Stimulated activated CD4-positive, alpha-beta T cell treated with anti-CD3 and anti-CD28 coated beads, Interleukin-1b, Interleukin-23, amount 100 ng/mL, for 48 hours (primary cell): ENCODE data around the gene PTPN4.

Experiments used
- DNase-seq: peaks from one replicate; pipeline ENCODE4 v3.0.0-alpha.2; 2020

The PTPN4 gene, protein sequence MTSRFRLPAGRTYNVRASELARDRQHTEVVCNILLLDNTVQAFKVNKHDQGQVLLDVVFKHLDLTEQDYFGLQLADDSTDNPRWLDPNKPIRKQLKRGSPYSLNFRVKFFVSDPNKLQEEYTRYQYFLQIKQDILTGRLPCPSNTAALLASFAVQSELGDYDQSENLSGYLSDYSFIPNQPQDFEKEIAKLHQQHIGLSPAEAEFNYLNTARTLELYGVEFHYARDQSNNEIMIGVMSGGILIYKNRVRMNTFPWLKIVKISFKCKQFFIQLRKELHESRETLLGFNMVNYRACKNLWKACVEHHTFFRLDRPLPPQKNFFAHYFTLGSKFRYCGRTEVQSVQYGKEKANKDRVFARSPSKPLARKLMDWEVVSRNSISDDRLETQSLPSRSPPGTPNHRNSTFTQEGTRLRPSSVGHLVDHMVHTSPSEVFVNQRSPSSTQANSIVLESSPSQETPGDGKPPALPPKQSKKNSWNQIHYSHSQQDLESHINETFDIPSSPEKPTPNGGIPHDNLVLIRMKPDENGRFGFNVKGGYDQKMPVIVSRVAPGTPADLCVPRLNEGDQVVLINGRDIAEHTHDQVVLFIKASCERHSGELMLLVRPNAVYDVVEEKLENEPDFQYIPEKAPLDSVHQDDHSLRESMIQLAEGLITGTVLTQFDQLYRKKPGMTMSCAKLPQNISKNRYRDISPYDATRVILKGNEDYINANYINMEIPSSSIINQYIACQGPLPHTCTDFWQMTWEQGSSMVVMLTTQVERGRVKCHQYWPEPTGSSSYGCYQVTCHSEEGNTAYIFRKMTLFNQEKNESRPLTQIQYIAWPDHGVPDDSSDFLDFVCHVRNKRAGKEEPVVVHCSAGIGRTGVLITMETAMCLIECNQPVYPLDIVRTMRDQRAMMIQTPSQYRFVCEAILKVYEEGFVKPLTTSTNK

GRCh38 chr2:119759451-119760236 is at the start of gene PTPN4:
Gene PTPN4, plus strand, starts transcription at chr2:119759922. Its CDS starts 49,932 bp downstream, at chr2:119809854.
- DNase-seq, result peak; percentile 97

DNA sequence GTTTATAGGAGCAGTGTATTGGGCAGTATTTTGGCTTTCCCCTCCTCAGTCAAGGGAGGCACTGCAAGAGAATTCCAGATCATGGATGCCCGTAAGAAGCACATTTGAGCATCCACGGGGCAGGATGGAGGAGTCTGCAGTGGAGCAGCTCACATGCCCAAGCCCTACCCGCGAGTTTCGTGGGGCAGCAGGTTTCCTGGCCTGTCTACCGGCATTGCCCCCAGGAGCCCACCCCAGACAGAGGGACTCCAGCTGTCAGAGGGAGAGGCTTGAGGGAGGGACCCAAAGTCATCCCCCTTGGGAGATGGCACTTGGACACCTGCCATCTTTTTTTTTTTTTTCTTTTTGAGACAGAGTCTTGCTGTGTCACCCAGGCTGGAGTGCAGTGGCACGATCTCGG is 49.4 kb upstream of the PTPN4 start:
- DNase-seq, result no peak

- no peak for DNase-seq
Measured at GRCh38 chr2:119711352-119711751, 48.4 kb upstream of the PTPN4 start.

DNA sequence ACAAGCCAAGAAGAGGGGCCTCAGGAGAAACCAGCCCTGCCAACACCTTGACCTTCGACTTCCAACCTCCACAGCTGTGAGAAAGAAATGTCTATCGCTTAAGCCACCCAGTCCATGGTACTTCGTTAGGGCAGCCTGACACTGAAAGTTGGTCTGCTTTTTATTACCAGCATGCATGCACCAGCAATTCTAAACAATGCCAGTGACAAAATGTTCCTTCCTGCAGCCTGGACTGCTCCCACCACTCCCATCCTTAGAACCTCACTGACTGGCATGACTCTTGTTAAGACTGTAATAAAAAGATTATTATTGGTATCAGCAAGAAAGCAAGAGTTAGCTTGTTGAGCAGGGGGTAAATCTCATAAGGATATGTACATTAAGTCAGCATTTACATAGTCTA is 47.2 kb upstream of the PTPN4 start:
- no peak for DNase-seq

DNA sequence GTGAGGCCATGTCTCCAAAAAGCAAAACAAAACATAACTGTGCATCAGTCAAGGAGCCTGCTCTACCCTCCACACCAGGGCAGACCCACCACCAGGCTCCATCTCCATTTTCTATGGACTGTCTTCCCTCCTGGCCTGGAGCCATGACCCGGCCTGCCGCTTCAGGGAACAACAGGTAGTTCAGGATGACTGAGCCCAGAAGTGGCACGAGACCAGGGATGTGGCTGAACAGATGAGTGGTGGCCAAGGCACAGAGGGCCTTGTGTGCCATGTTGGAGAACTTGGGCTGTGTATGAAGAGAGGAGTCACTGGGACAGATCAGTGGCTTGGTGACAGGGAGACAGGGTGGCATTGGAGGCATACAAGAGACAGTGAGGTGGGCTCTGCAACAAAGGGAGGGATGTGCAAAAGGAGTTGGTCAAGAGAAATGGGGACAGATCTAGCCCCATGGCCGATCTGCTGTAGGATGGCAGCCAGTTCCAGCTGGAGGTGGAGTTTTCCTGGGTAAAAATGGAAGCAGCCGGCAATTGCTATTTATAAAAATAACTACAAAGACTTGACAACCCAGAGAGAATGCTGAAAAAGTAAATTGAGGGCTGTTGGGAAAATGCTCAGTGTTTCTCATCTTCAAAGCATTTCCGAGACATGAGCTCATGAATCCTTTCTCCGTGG is 45.8 kb upstream of the PTPN4 start:
- no peak for DNase-seq

GRCh38 chr2:119715409-119716283 is 44.1 kb upstream of the PTPN4 start:
- DNase-seq, result no peak

GRCh38 chr2:119716284-119716672 is 43.4 kb upstream of the PTPN4 start:
- no peak for DNase-seq

- no peak for DNase-seq
Measured at GRCh38 chr2:119718501-119719260, 41.0 kb upstream of the PTPN4 start.

DNA sequence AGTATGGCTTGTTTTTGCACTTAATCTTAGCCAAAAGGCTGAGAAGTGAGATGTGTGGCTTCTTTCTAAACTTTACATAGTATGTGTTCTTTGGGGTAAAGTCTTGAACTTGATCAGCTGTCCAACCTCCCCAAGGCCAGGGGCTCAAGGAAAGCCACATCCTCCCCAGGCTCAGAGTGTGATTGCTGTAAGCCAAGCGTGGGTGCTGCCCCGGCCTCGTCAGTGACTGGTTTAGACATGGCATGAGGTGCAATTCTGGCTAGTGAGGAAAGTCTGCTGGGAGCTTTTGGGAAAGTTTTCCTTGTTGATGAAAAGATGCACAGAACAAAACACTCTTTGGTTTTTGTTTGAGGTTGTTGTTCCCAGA is 40.5 kb upstream of the PTPN4 start:
- no peak for DNase-seq

GRCh38 chr2:119721043-119721442 is 38.7 kb upstream of the PTPN4 start:
- DNase-seq, result no peak

GRCh38 chr2:119721462-119721861 is 38.3 kb upstream of the PTPN4 start:
- DNase-seq, result no peak

DNA sequence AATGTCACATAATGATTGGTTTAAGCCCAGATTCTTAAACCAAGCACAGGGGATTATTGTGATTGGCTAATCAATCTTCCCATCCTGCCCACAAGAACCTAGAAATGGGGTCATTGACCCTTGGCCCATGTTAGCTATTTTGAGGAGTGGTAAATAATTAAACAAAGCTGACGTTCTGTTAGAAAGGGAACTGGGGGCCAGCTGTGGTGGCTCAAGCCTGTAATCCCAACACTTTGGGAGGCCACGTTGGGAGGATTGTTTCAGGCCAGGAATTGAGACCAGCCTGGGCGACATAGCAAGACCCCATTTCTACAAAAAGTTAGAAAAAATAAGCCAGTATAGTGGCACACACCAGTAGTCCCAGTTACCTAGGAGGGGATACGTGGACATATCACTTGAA is 37.8 kb upstream of the PTPN4 start:
- DNase-seq, result no peak

GRCh38 chr2:119723186-119723585 is 36.5 kb upstream of the PTPN4 start:
- no peak for DNase-seq

- peak; percentile 9 for DNase-seq
Measured at GRCh38 chr2:119723784-119724467, 35.8 kb upstream of the PTPN4 start.

DNA sequence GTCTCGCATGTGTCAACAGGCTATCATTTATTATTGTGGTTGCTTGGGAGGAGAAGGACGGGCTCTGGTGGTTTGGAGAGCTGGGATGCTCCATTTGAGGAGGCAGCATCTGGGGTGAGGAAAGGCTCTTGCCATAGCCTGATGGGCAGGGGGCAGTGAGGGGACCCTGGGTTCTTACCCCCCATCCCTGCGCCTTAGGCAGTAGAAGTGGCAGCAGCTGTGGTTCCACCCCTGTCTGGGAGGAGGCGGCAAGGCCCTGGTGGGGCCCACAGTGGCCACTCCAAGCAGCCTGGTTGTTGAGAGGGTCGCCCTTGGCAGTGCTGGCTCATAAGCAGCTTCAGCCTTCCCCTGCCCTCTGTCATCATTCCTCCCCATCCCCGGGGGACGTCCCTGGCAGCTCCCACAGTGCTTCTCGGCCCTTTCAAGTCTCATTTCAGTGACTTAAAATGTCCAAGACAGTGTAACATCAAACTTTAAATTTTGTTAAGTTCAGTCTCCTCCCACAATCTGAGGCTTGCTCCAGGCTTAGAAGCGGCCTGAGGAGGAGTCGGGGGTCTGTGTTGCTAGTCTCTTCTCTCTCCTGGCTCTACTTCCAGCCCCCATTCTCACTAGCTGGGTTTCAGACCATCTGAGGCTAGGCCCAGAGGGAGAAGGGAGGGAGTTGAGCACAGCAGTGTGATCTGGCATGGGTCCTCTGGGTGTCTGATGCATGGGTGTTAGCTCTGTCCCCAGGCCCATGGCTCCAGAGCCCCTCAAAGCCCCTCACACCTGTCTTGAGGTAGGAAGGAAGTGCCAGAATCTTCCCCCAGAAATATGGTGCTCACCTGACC is 34.9 kb upstream of the PTPN4 start:
- no peak for DNase-seq

DNA sequence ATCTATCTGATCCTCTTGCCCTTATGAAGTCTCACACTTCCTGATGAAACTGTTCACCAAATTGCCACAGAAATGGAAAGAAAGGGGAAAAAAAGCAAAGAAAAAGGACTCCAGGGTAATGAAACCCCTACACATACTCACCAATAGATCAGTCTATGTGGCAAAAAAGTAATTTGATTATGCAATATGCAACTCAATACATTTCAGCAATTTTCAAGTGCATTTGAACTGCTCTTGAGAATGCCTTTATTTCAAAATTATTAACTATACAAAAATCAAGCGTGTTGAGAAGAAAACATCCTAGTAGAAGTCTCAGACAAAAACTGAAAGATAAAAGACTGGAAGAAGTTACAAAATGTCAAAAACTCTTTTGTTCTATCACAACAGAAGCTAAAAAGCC is 32.2 kb upstream of the PTPN4 start:
- no peak for DNase-seq

- DNase-seq, result no peak
Measured at GRCh38 chr2:119728421-119728820, 31.3 kb upstream of the PTPN4 start.

DNA sequence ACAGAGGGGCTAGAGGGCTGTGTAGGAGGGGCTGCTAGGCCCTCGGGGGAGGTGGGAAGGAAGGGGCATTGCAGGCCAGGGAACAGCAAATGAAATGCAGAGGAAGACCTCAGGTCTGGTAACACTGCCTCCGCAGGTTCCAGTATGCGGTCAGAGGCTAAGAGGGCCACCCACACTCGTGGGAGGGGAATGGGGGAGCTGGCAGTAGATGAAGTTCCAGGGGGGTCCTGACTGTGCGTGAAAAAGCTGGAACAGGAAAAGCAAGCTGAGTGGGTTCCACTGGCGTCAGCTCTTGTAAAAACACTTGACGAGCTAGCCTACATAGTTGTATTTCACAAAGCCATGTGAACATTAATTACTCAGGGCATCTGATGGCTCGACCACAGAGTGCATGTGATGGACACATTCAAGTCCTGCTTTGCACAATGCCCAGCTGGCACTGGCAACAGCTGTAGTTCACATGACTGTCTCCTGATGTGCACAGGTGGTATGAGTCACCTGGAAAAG is 29.0 kb upstream of the PTPN4 start:
- no peak for DNase-seq

GRCh38 chr2:119731983-119732382 is 27.7 kb upstream of the PTPN4 start:
- no peak for DNase-seq
